ENCODE measurements around the gene PTPN7.

GRCh38 chr1:202116287-202116686 lies 44.1 kb downstream of the PTPN7 start:
- TF ChIP-seq CTCF (IDR thresholded peaks at IDR 0.05) (no peak), POLR2A (IDR thresholded peaks at IDR 0.05) (no peak)

Measured in uterus (tissue), 2 donors.